Upper lobe of left lung (tissue), 6 donors: Measurements from ENCODE around the gene MORF4L2. TPM values are rescaled to one million over a fixed set of nuclear protein-coding genes. Genes with fewer than 3 reads are reported as not detected.
"Not testable (repeated sequence)": the region's sequence is repeated elsewhere in the genome, so short reads cannot be mapped to it uniquely, and the experiment has no call there.

Source experiments
- ATAC-seq, 2 donors: fragments of 200-7000 bp; cut with Tn5 transposase; one replicate each; pipeline ENCODE4 v1.9.1; 2022; ENCODE audit warnings: mild to moderate bottlenecking in 2 of 2, moderate library complexity in 2 of 2; ENCODE audit not compliant: low FRiP score in 2 of 2
- DNase-seq, 2 donors: peaks; one replicate each; pipeline ENCODE4 v3.0.0-alpha.2; 2019 to 2020
- H3K27ac ChIP-seq, 4 donors: fragments of 200-600 bp; sonication (generic); one replicate each; pipeline ENCODE4 v1.5.1; 2016 to 2019
- H3K27me3 ChIP-seq, 4 donors: fragments of 200-600 bp; sonication (generic); one replicate each; pipeline ENCODE4 v1.5.1; 2017 to 2019
- H3K36me3 ChIP-seq, 4 donors: fragments of 200-600 bp; sonication (generic); one replicate each; pipeline ENCODE4 v1.5.1; 2016 to 2019
- H3K4me1 ChIP-seq, 4 donors: fragments of 200-600 bp; sonication (generic); one replicate each; pipeline ENCODE4 v1.5.1; 2018 to 2019
- H3K4me3 ChIP-seq, 4 donors: fragments of 200-600 bp; sonication (generic); one replicate each; pipeline ENCODE4 v1.5.1; 2017 to 2019; ENCODE audit warnings: mild to moderate bottlenecking in 2 of 4, moderate library complexity in 1 of 4
- H3K9me3 ChIP-seq, 4 donors: fragments of 200-600 bp; sonication (generic); one replicate each; pipeline ENCODE4 v1.5.1; 2018 to 2019
- CTCF ChIP-seq, 6 experiments: fragments of 450-650 bp in 4 of 6; fragments of 200-600 bp in 2 of 6; sonication (generic) in 2 of 6; IDR thresholded peaks; one replicate each; pipeline ENCODE4 v1.5.1; 2016 to 2019; ENCODE audit warnings: antibody characterized with exemption in 6 of 6
- EP300 ChIP-seq, 4 donors: sonication (generic); formaldehyde crosslinking; IDR thresholded peaks; one replicate each; pipeline ENCODE4 v1.5.1; 2017; ENCODE audit warnings: antibody characterized with exemption in 4 of 4, control low read depth in 2 of 4
- POLR2A ChIP-seq, 4 donors: fragments of 450-650 bp; IDR thresholded peaks; one replicate each; pipeline ENCODE4 v1.5.1; 2016 to 2017; ENCODE audit warnings: antibody characterized with exemption in 4 of 4, mild to moderate bottlenecking in 2 of 4
- POLR2AphosphoS5 ChIP-seq, 2 donors: sonication (generic); formaldehyde crosslinking; IDR thresholded peaks; one replicate each; pipeline ENCODE4 v1.5.1; 2017; ENCODE audit warnings: antibody characterized with exemption in 2 of 2
- WGBS, 2 donors: methylation state at CpG; one replicate each; pipeline ENCODE4 v1.1.5; 2017 to 2018; 5-methylcytosine and 5-hydroxymethylcytosine counted together
- total RNA-seq, 6 donors: library from RNA; depleted of rRNA in 4 of 6; stranded (reverse); fragments of >200 nt in 4 of 6; gene quantifications; one replicate each; pipeline versions ENCODE4 v1.1.0 to v1.2.1, GENCODE V29; 2016 to 2021
- donor health status: DM: no; HTN: no; CAD: no; lungs with moderate emphysema.
- donor health status: DM: no; HTN: yes; CAD: no; lungs with severe emphysema.

MORF4L2 gene
- total RNA-seq, 6 donors from 2014 or later = 154 to 253 (median 186) TPM

DNA sequence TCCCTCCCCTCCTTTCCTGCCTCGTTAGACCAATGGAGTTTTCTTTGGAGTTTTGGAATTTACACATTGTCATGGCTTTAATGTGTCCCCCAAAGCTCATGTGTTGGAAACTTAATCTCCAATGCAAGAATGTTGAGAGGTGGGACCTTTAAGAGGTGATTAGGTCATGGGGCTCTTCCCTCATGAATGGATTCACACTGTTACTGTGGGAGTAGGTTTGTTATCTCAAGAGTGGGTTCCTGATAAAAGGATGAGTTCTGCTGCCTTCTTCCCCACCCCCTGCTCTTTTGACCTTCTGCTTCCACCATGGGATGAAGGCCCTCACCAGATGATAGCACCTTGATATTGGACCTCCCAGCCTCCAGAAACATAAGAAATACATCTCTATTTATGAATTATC, 16.8 kb downstream of the MORF4L2 start:
- H3K27ac ChIP-seq = no peak overlapping the region
- no peaks in the 10 kb centered on the region for H3K27me3 ChIP-seq
- ATAC-seq (no peak), DNase-seq (no peak)
- H3K36me3 ChIP-seq = peaks cover 0 to 1% (median 0%) of the 10 kb centered on the region in 4 donors
- H3K9me3 ChIP-seq = no peaks in the 10 kb centered on the region
- TF ChIP-seq POLR2A (IDR thresholded peaks at IDR 0.05) = no peak
- no peak for TF ChIP-seq CTCF (IDR thresholded peaks at IDR 0.05)
- TF ChIP-seq POLR2AphosphoS5 (IDR thresholded peaks at IDR 0.05) = no peak
- no peak for TF ChIP-seq EP300 (IDR thresholded peaks at IDR 0.05)
- H3K4me1 ChIP-seq = no peaks in the 10 kb centered on the region
- H3K4me3 ChIP-seq = no peak overlapping the region
- WGBS, 2 donors = 62 to 79% methylated on average over 1 of the region's 1 CpG

DNA sequence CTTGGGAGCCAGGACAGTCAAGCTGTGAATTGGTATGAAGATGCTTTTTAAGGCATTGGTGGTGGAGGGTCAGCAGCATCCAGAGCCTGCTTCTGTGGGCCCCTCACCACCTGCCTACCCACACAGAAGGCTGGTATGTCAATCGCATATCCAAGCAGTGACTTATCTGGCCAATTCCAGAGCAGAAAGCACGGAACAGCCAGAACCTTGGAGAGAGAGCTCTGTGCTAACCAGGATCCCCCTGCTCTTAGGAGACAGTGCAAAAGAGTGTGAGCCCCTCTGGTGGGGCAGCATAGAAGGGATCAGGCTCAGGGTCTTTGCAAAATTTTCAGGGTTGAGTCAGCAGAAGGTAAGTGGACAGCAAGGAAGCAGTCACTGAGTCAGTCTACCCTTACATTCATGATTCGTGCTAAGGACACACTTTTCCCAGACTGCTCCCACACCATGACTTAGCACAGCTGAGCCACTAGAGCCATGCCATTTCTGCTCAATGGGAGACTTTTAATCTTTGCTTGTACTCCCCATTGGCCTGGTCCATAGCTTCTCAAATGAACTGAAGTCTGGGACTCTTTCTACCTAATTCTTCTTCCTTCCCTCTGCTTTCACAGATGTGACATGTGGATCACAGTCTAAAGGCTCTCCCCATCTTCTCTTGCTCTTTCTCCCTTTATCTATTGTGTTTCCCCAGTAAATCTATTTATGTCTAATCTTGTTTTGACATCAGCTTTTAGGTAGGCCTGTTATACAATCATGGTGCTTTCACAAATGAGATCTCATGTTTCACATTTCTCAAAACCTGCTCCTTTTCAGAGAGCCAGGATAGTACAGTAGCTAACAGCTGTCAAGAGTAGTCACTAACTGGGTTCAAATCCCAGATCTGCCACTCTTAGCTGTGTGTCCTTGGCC, 20.0 kb downstream of the MORF4L2 start:
- Histone ChIP-seq H3K27ac (no peak overlapping the region), H3K36me3 (no peaks in the 10 kb centered on the region), H3K4me3 (no peak overlapping the region), H3K27me3 (no peaks in the 10 kb centered on the region), H3K9me3 (no peaks in the 10 kb centered on the region), H3K4me1 (no peaks in the 10 kb centered on the region)
- 61 to 100% methylated on average over 1 to 3 of the region's 3 CpGs for WGBS, 2 donors
- DNase-seq = no peak
- ATAC-seq = no peak
- TF ChIP-seq POLR2AphosphoS5 (IDR thresholded peaks at IDR 0.05) (no peak), POLR2A (IDR thresholded peaks at IDR 0.05) (no peak), EP300 (IDR thresholded peaks at IDR 0.05) (no peak)

- Histone ChIP-seq H3K9me3 (no peaks in the 10 kb centered on the region), H3K4me1 (no peaks in the 10 kb centered on the region), H3K27ac (no peak overlapping the region), H3K4me3 (no peak overlapping the region), H3K27me3 (no peaks in the 10 kb centered on the region), H3K36me3 (no peaks in the 10 kb centered on the region)
- WGBS, 2 donors = 30 to 35% methylated on average over 21 to 23 of the region's 23 CpGs
- no peak for DNase-seq
- TF ChIP-seq CTCF (IDR thresholded peaks at IDR 0.05) = no peak
- no peak for TF ChIP-seq EP300 (IDR thresholded peaks at IDR 0.05)
- TF ChIP-seq POLR2AphosphoS5 (IDR thresholded peaks at IDR 0.05) = no peak
- TF ChIP-seq POLR2A (IDR thresholded peaks at IDR 0.05) = no peak
- no peak for ATAC-seq
Measured at GRCh38 chrX:103663981-103664762, 22.3 kb downstream of the MORF4L2 start.

DNA sequence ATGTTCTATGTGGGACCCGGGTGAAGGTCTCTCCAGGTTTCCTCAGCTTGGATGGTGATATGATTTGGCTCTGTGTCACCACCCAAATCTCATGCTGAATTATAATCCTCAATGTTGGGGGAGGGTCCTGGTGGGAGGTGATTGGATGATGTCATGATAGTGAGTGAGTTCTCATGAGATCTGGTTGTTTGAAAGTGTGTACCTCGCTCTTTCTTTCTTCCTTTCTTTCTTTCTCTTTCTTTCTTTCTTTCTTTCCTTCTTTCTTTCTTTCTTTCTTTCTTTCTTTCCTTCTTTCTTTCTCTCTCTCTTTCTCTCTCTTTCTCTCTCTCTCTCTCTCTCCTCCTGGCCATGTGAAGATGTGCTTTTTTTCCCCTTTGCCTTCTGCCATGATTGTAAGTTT, 27.0 kb downstream of the MORF4L2 start:
- 87 to 100% methylated on average over 2 of the region's 2 CpGs for WGBS, 2 donors

DNA sequence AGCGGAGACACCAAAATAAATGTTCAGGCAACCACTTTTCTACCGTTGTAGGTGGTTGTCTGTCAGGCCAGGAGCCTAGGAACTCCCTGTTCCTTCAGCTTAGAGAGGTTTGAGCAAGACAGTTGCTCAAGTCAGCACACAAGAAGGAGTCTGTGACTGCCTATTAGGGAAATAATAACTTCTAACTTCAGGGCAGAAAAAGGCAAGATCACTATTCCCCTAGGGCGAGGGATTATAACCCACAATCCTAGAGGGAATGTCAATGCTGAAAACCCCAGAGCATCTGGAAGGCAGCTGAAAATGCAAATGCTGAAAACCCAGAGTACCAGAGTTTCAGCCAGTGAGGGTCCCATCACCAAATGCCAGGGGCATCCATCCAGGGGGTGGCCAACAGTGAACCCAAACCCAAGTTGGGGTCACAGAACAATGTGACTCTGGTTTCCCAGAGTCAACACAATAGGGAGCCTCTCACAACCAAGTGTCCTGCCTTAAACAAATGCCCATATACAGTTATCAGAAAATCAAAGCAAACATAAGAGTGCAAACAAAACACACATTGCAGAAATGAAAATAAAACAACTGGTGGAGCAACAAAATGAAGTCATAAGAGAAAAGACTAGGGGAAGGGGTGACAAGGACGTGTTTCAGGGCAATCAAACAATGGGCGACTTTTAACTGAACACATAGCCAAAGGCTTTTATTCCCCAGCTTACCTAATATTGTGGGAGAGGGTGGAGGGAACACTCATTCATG, 27.6 kb downstream of the MORF4L2 start:
- H3K27me3 ChIP-seq = no peaks in the 10 kb centered on the region
- H3K4me1 ChIP-seq = no peaks in the 10 kb centered on the region
- TF ChIP-seq EP300 (IDR thresholded peaks at IDR 0.05) = no peak
- no peak for TF ChIP-seq POLR2A (IDR thresholded peaks at IDR 0.05)
- no peak for TF ChIP-seq CTCF (IDR thresholded peaks at IDR 0.05)
- no peak for TF ChIP-seq POLR2AphosphoS5 (IDR thresholded peaks at IDR 0.05)
- no peaks in the 10 kb centered on the region for H3K9me3 ChIP-seq
- no peak overlapping the region for H3K27ac ChIP-seq
- ATAC-seq (no peak), DNase-seq (no peak)
- 63 to 85% methylated on average over 3 to 5 of the region's 5 CpGs for WGBS, 2 donors
- no peaks in the 10 kb centered on the region for H3K36me3 ChIP-seq
- H3K4me3 ChIP-seq = no peak overlapping the region

More for the DNA sequence above, 27.0 kb downstream of the MORF4L2 start:
- not testable (repeated sequence) for H3K9me3 ChIP-seq, DNase-seq, H3K27ac ChIP-seq, H3K36me3 ChIP-seq, H3K4me3 ChIP-seq, H3K4me1 ChIP-seq, ATAC-seq, H3K27me3 ChIP-seq

- H3K36me3 ChIP-seq, H3K4me3 ChIP-seq, DNase-seq, H3K4me1 ChIP-seq, H3K9me3 ChIP-seq, H3K27me3 ChIP-seq, ATAC-seq, H3K27ac ChIP-seq: not testable (repeated sequence)
- 91 to 100% methylated on average over 2 of the region's 2 CpGs for WGBS, 2 donors
Measured at GRCh38 chrX:103657066-103657465, 29.4 kb downstream of the MORF4L2 start.
